ENCODE measurements around the gene ACVR1B.

The ACVR1B gene

GRCh38 chr12:52023182-52023975 lies 71.9 kb downstream of the ACVR1B start:
- H3K36me3 ChIP-seq (replicated peaks; ENCODE audit: low read depth, low read length): no peaks in the 10 kb centered on the region
- H3K27ac ChIP-seq (ENCODE audit: low read length): no peak overlapping the region
- H3K9ac ChIP-seq (ENCODE audit: low read length): peak overlapping the region; percentile 34
- H3K4me1 ChIP-seq (ENCODE audit: low read length): peaks cover 38% of the 10 kb centered on the region
- peak; percentile 89 for TF ChIP-seq CTCF (IDR thresholded peaks at IDR 0.05; ENCODE audit: low read depth, low read length)
- no peak for TF ChIP-seq EZH2phosphoT487 (IDR thresholded peaks at IDR 0.05; ENCODE audit: low read depth)
- H3K79me2 ChIP-seq (ENCODE audit: low read length): no peaks in the 10 kb centered on the region
- H3K4me2 ChIP-seq (ENCODE audit: low read length): peak overlapping the region; percentile 90
- no peaks in the 10 kb centered on the region for H3K9me3 ChIP-seq (ENCODE audit: insufficient read depth, low read length)
- no peaks in the 10 kb centered on the region for H4K20me1 ChIP-seq (ENCODE audit: insufficient read depth, low read length)
- H3K27me3 ChIP-seq (ENCODE audit: low read depth, low read length): peaks cover 22% of the 10 kb centered on the region
- H2AFZ ChIP-seq (ENCODE audit: low read depth, low read length): peak overlapping the region; percentile 71
- H3K4me3 ChIP-seq (ENCODE audit: low read length): peak overlapping the region; percentile 75

GRCh38 chr12:52023976-52024688 lies 72.6 kb downstream of the ACVR1B start:
- H3K4me2 ChIP-seq (ENCODE audit: low read length): peak overlapping the region; percentile 90
- H2AFZ ChIP-seq (ENCODE audit: low read depth, low read length): peak overlapping the region; percentile 71; the same call in 1 of the 2 replicates
- H3K27me3 ChIP-seq (ENCODE audit: low read depth, low read length): peaks cover 26% of the 10 kb centered on the region
- H3K4me3 ChIP-seq (ENCODE audit: low read length): peak overlapping the region; percentile 75
- 0 out of 2 replicates have a peak overlapping the region, but pooled peaks have one; percentile 9 for H3K9ac ChIP-seq (ENCODE audit: low read length)
- H3K79me2 ChIP-seq (ENCODE audit: low read length): no peaks in the 10 kb centered on the region
- TF ChIP-seq CTCF (IDR thresholded peaks at IDR 0.05; ENCODE audit: low read depth, low read length) (no peak; the same call in none of the 2 replicates), EZH2phosphoT487 (IDR thresholded peaks at IDR 0.05; ENCODE audit: low read depth) (no peak)
- no peaks in the 10 kb centered on the region for H3K9me3 ChIP-seq (ENCODE audit: insufficient read depth, low read length)
- H3K36me3 ChIP-seq (replicated peaks; ENCODE audit: low read depth, low read length): no peaks in the 10 kb centered on the region
- H3K4me1 ChIP-seq (ENCODE audit: low read length): peaks cover 34% of the 10 kb centered on the region
- no peaks in the 10 kb centered on the region for H4K20me1 ChIP-seq (ENCODE audit: insufficient read depth, low read length)
- no peak overlapping the region for H3K27ac ChIP-seq (ENCODE audit: low read length)

- H2AFZ ChIP-seq (ENCODE audit: low read depth, low read length): no peak overlapping the region
- no peaks in the 10 kb centered on the region for H3K9me3 ChIP-seq (ENCODE audit: insufficient read depth, low read length)
- H3K4me2 ChIP-seq (ENCODE audit: low read length): peak overlapping the region; percentile 85
- no peak overlapping the region for H3K27ac ChIP-seq (ENCODE audit: low read length)
- no peak overlapping the region for H3K9ac ChIP-seq (ENCODE audit: low read length)
- peaks cover 31% of the 10 kb centered on the region for H3K4me1 ChIP-seq (ENCODE audit: low read length)
- no peak for TF ChIP-seq CTCF (IDR thresholded peaks at IDR 0.05; ENCODE audit: low read depth, low read length)
- TF ChIP-seq EZH2phosphoT487 (IDR thresholded peaks at IDR 0.05; ENCODE audit: low read depth): no peak
- H3K36me3 ChIP-seq (replicated peaks; ENCODE audit: low read depth, low read length): no peaks in the 10 kb centered on the region
- H4K20me1 ChIP-seq (ENCODE audit: insufficient read depth, low read length): no peaks in the 10 kb centered on the region
- peaks cover 24% of the 10 kb centered on the region for H3K27me3 ChIP-seq (ENCODE audit: low read depth, low read length)
- no peaks in the 10 kb centered on the region for H3K79me2 ChIP-seq (ENCODE audit: low read length)
- 0 out of 2 replicates have a peak overlapping the region, but pooled peaks have one; percentile 73 for H3K4me3 ChIP-seq (ENCODE audit: low read length)
These were observed 73.3 kb downstream of the ACVR1B start for GRCh38 chr12:52024845-52025230.

GRCh38 chr12:52026263-52026662 lies 74.8 kb downstream of the ACVR1B start:
- Histone ChIP-seq H2AFZ (ENCODE audit: low read depth, low read length) (no peak overlapping the region), H3K9me3 (ENCODE audit: insufficient read depth, low read length) (no peaks in the 10 kb centered on the region), H3K4me1 (ENCODE audit: low read length) (peaks cover 23% of the 10 kb centered on the region), H3K36me3 (replicated peaks; ENCODE audit: low read depth, low read length) (no peaks in the 10 kb centered on the region), H3K27me3 (ENCODE audit: low read depth, low read length) (peaks cover 20% of the 10 kb centered on the region), H3K79me2 (ENCODE audit: low read length) (no peaks in the 10 kb centered on the region), H3K4me2 (ENCODE audit: low read length) (peak overlapping the region; percentile 85), H3K4me3 (ENCODE audit: low read length) (peak overlapping the region; percentile 73), H4K20me1 (ENCODE audit: insufficient read depth, low read length) (no peaks in the 10 kb centered on the region), H3K27ac (ENCODE audit: low read length) (no peak overlapping the region), H3K9ac (ENCODE audit: low read length) (no peak overlapping the region)
- no peak for TF ChIP-seq CTCF (IDR thresholded peaks at IDR 0.05; ENCODE audit: low read depth, low read length)
- no peak for TF ChIP-seq EZH2phosphoT487 (IDR thresholded peaks at IDR 0.05; ENCODE audit: low read depth)

Measured in OCI-LY3 (cell line).